ENCODE measurements around the gene MAMLD1.
A peak's percentile ranks its signal among the peaks of the same experiment; 100 is the strongest.
"Not testable (repeated sequence)": the region's sequence is repeated elsewhere in the genome, so short reads cannot be mapped to it uniquely, and the experiment has no call there.

The MAMLD1 gene

GRCh38 chrX:150362599-150363481 lies at the start of gene MAMLD1:
TSS of gene MAMLD1 (plus strand) at chrX:150363317. CDS start at chrX:150445517, 82,200 bp downstream.
- DNase-seq (ENCODE audit: low read depth in 2 of 2, low spot score in 1 of 2): peak in 1 of 2 donors; percentile 27

- DNase-seq (ENCODE audit: low read depth in 2 of 2, low spot score in 1 of 2): no peak
These were observed 49.6 kb upstream of the MAMLD1 start for GRCh38 chrX:150313514-150313913.

GRCh38 chrX:150314186-150314585 lies 48.9 kb upstream of the MAMLD1 start:
- no peak for DNase-seq (ENCODE audit: low read depth in 2 of 2, low spot score in 1 of 2)

- no peak for DNase-seq (ENCODE audit: low read depth in 2 of 2, low spot score in 1 of 2)
These were observed 46.6 kb upstream of the MAMLD1 start for GRCh38 chrX:150316564-150316963.

GRCh38 chrX:150323020-150323419 lies 40.1 kb upstream of the MAMLD1 start:
- no peak for DNase-seq (ENCODE audit: low read depth in 2 of 2, low spot score in 1 of 2)

GRCh38 chrX:150324035-150324728 lies 38.9 kb upstream of the MAMLD1 start:
- no peak for DNase-seq (ENCODE audit: low read depth in 2 of 2, low spot score in 1 of 2)

GRCh38 chrX:150324919-150325318 lies 38.2 kb upstream of the MAMLD1 start:
- DNase-seq (ENCODE audit: low read depth in 2 of 2, low spot score in 1 of 2): no peak

GRCh38 chrX:150326541-150327247 lies 36.4 kb upstream of the MAMLD1 start:
- no peak for DNase-seq (ENCODE audit: low read depth in 2 of 2, low spot score in 1 of 2)

GRCh38 chrX:150329282-150329681 lies 33.8 kb upstream of the MAMLD1 start:
- DNase-seq (ENCODE audit: low read depth in 2 of 2, low spot score in 1 of 2): no peak

- no peak for DNase-seq (ENCODE audit: low read depth in 2 of 2, low spot score in 1 of 2)
These were observed 33.2 kb upstream of the MAMLD1 start for GRCh38 chrX:150329868-150330267.

GRCh38 chrX:150332023-150332422 lies 31.1 kb upstream of the MAMLD1 start:
- DNase-seq (ENCODE audit: low read depth in 2 of 2, low spot score in 1 of 2): no peak

- DNase-seq (ENCODE audit: low read depth in 2 of 2, low spot score in 1 of 2): no peak
These were observed 29.0 kb upstream of the MAMLD1 start for GRCh38 chrX:150334100-150334499.

- no peak for DNase-seq (ENCODE audit: low read depth in 2 of 2, low spot score in 1 of 2)
These were observed 28.1 kb upstream of the MAMLD1 start for GRCh38 chrX:150334981-150335380.

- no peak for DNase-seq (ENCODE audit: low read depth in 2 of 2, low spot score in 1 of 2)
These were observed 26.1 kb upstream of the MAMLD1 start for GRCh38 chrX:150337026-150337425.

GRCh38 chrX:150337536-150337935 lies 25.6 kb upstream of the MAMLD1 start:
- no peak for DNase-seq (ENCODE audit: low read depth in 2 of 2, low spot score in 1 of 2)

- no peak for DNase-seq (ENCODE audit: low read depth in 2 of 2, low spot score in 1 of 2)
These were observed 24.5 kb upstream of the MAMLD1 start for GRCh38 chrX:150338615-150339014.

- no peak for DNase-seq (ENCODE audit: low read depth in 2 of 2, low spot score in 1 of 2)
These were observed 23.4 kb upstream of the MAMLD1 start for GRCh38 chrX:150339736-150340135.

- not testable (repeated sequence) for DNase-seq (ENCODE audit: low read depth in 2 of 2, low spot score in 1 of 2)
These were observed 22.8 kb upstream of the MAMLD1 start for GRCh38 chrX:150340326-150340725.

GRCh38 chrX:150347471-150347870 lies 15.6 kb upstream of the MAMLD1 start:
- no peak for DNase-seq (ENCODE audit: low read depth in 2 of 2, low spot score in 1 of 2)

- no peak for DNase-seq (ENCODE audit: low read depth in 2 of 2, low spot score in 1 of 2)
These were observed 14.8 kb upstream of the MAMLD1 start for GRCh38 chrX:150348365-150348764.

- DNase-seq (ENCODE audit: low read depth in 2 of 2, low spot score in 1 of 2): no peak
These were observed 11.0 kb upstream of the MAMLD1 start for GRCh38 chrX:150352114-150352513.

GRCh38 chrX:150352581-150352980 lies 10.5 kb upstream of the MAMLD1 start:
- no peak for DNase-seq (ENCODE audit: low read depth in 2 of 2, low spot score in 1 of 2)

Data from stimulated activated CD8-positive, alpha-beta memory T cell treated with anti-CD3 and anti-CD28 coated beads, Interleukin-4, amount 100 ng/mL, for 1 hour (primary cell).